HG02588 (cell line): ENCODE data around the gene ZNF70.

Source experiments
- ATAC-seq: cut with Tn5 transposase; IDR thresholded peaks from one replicate; pipeline ENCODE4 v1.9.1; 2021; ENCODE audit warnings: mild to moderate bottlenecking, moderate library complexity; ENCODE audit not compliant: unreplicated experiment

Gene ZNF70

GRCh38 chr22:23695571-23696325 is 55.2 kb downstream of the ZNF70 start:
- ATAC-seq, result peak; percentile 13

GRCh38 chr22:23695141-23695540 is 55.8 kb downstream of the ZNF70 start:
- no peak for ATAC-seq

GRCh38 chr22:23693979-23694680 is 56.8 kb downstream of the ZNF70 start:
- ATAC-seq, result no peak

- ATAC-seq, result no peak
Observed at GRCh38 chr22:23692598-23693291, 58.2 kb downstream of the ZNF70 start.

GRCh38 chr22:23691748-23692423 is 59.0 kb downstream of the ZNF70 start:
- no peak for ATAC-seq

GRCh38 chr22:23690713-23691112 is 60.2 kb downstream of the ZNF70 start, which contains the start of gene RGL4:
Gene RGL4, plus strand, starts transcription at chr22:23691013. Its CDS starts 1,018 bp downstream, at chr22:23692031.
- no peak for ATAC-seq

- ATAC-seq, result no peak
Observed at GRCh38 chr22:23689414-23689813, 61.5 kb downstream of the ZNF70 start.
